ENCODE measurements around the gene HSFX3.
A peak's percentile ranks its signal among the peaks of the same experiment; 100 is the strongest.
"Not testable (repeated sequence)": the region's sequence is repeated elsewhere in the genome, so short reads cannot be mapped to it uniquely, and the experiment has no call there.

Gene HSFX3

DNA sequence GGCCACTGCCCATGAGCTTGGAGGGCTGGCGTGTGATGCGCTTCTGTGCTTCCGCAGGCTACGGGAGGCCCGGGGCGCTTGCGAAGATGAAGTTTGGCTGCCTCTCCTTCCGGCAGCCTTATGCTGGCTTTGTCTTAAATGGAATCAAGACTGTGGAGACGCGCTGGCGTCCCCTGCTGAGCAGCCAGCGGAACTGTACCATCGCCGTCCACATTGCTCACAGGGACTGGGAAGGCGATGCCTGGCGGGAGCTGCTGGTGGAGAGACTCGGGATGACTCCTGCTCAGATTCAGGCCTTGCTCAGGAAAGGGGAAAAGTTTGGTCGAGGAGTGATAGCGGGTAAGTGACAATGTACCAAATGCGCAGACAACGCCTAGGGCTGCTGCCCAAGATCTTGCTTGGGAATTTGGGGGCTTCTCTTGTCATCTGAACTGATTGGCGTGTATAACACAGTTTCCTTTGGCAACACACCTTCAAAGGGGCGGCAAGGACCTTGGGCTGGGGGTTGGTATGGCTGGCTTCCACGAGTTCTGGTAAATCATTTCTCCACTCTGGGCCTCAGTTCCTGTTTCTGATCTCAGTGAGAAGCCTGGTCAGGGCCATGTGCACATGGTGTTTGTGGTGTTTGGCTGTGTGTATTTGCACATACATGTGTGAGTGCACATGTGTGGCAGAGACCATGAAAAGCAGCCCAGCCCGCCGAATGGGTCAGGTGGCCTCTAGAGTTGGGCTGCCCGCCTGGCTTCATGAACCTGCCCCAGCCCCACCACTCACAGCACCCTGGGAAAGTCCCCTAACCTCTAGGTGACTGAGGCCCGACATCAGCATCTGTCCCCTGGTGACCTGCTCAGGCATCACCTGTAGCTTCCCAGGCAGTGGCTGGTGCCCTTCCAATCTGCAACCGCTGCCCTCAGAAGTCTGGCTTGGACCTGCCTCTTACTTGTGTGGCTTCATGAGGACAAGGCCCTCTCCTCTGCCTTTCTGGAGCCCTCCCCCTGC, 3.9 kb downstream of the HSFX3 start:
- not testable (repeated sequence) for DNase-seq (ENCODE audit: low read depth)

DNA sequence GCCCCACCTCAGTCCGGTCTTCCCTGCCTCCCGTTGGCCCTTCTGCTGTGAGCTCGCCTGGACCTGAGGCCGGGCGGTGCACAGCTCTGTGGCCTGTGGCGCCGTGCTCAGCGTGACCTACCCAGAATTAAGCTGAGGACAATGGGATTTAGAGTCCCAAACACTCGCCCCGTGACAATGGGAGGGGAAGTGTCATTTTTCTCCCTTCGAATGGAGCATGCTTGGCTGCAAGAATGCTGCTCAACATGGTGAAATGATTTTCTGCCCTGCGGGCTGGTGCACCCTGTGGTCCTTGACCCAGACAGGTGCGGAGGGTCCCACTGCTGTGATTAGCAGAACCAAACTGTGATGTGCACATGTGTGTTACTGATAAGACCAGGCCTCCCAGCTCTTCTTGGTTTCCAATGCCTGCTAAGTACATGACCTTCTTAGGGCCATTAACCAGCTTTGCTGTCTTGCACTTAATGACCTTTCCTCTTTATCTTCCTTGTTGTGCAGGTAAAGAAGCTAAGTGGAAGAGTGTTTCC, 8.1 kb downstream of the HSFX3 start:
- DNase-seq (ENCODE audit: low read depth), result no peak

DNA sequence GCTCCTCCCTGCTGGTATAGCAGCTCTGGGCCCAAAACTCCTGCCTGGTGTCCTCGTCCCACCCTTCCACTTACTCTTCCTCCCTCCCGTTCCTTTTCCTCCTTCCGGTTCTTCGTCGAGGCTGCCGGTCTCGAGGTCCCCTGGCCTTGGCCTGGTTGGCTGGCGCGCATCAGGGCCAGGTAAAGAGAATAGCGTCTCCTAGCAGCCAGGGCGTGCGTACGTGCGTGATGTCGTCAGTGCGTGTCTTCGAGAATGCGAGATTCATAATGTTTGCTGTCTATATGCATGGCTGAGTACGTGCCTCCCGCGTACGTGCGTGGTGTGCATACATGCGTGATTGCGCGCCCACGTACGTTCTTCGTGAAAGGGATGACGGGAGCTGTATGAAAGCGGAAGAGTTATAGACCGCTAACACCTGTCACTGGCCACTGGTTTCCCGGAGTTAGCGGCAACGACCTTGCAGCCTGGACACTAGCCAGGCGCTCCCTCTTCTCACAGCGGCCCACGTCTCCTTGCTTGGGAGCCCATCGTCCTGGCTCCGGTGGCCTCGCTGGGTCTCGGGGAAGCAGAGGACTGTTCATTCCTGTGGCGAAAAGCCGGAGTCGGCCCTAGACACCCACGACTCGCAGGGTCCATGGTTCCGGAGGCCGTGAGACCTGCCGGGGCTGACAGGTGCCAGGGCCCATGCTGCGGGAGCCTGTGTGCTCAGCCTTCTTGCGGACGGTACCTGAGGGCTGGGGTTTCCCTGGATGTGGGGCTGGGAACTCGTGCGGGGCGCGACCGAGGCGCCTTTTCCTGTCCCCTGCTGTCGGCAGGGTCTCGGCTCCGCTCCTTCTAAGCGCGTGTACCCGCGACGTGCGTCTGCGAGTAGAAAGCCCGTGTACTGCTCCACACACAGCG, 8.9 kb downstream of the HSFX3 start, which contains the start of gene EOLA1:
Gene EOLA1 (plus strand): TSS at position 392 of the 900 bp plus-strand sequence. CDS start 4,619 bp downstream, outside the sequence.
- DNase-seq (ENCODE audit: low read depth), result peak; percentile 78

- DNase-seq (ENCODE audit: low read depth), result peak; percentile 77
Measured at GRCh38 chrX:149540131-149540620, 9.5 kb downstream of the HSFX3 start.

DNA sequence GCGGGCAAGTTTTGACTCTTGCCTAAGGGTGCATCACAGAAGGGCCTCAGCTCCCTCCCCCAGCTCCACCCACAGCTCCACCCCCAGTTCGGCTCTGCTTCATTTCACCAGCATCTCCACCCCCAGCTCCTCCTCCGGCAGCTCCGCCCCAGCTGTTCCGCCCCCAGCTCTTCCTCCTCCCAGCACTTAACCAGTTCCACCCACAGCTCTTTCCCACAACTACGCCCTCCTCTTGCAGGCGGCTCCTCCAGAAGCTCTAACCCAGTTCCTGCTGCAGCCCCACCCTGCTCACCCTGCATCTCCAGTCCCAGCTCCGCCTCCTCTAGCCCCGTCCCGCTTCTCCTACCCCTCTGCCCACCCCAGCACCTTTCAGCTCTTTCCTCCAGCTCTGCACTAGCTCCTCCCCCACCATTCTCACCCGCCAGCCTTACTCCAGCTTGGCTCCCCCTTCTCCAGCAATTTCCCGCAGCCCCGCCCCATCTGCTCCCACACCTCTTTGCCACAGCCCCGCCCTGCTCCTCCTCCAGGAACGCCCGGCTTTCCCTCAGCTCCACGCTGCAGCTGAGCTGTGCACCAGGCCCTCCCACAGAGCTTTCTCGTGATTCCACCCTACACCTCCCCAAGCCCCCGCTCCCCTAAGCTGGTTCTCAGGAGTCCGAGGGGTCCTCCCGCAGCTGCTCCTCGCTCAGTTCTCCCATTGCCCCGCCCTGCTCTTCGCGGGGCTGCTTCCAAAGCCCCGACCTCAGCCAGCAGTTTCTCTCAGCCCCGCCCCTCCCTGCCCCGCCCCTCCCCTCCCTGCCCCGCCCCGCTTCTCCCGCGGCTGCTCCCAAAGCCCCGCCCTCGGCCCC, 10.2 kb downstream of the HSFX3 start:
- DNase-seq (ENCODE audit: low read depth), result peak; percentile 70

DNA sequence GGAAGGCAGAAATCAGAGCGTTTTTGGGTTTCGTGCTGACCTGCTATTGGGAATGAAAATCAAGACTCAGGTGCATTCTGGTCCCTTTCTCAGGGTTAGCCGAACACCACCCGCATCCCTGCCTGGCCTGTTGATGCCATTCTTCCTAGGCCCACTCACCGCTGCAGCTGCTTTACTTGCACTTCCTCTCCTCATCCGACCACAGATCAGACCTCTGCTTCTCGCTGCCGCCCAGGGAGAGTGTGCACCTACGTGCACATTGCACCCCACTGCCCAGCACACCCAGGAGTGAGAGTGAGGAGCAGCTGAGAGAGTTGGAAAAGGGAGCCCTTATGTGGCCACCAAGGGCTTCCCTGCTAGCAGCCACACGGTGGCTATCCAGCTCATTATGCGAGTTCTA, 12.2 kb downstream of the HSFX3 start:
- DNase-seq (ENCODE audit: low read depth), result not testable (repeated sequence)

DNA sequence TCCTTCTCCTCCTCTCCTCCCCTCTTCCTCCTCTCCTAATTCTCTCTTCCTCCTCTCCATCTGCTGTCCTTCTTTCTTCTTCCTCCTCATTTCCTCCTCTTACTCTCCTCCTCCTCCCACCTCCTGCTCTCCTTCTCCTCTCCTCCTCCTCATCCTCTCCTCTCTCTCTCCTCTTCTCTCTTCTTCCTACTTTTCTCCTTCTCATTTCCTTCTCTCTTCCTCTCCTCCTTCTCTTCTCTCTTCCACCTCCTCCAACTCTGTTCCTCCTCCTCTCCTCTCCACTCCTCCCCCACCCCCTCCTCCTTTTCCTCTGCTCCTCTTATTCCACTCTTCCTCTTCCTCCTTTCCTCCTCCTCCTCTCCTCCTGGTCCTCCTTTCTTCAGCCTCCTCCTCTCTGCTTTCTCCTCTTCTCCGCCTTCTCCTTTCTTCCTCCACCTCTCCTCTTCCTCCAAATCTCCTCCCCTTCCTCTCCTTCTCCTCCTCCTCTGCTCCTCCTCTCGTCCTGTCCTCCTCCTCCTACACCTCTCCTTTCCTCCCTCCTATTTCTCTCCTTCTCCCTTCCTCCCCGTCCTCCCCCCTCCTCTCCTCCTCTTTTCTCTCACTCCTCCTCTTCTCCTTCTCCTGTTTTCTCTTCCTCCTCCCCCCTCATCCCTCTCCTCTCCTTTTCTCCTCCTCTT, 14.7 kb downstream of the HSFX3 start:
- DNase-seq (ENCODE audit: low read depth), result not testable (repeated sequence)

- DNase-seq (ENCODE audit: low read depth), result not testable (repeated sequence)
Measured at GRCh38 chrX:149533999-149534398, 15.7 kb downstream of the HSFX3 start.

- not testable (repeated sequence) for DNase-seq (ENCODE audit: low read depth)
Measured at GRCh38 chrX:149532868-149533267, 16.9 kb downstream of the HSFX3 start.

- DNase-seq (ENCODE audit: low read depth), result no peak
Measured at GRCh38 chrX:149531599-149531998, 18.1 kb downstream of the HSFX3 start.

DNA sequence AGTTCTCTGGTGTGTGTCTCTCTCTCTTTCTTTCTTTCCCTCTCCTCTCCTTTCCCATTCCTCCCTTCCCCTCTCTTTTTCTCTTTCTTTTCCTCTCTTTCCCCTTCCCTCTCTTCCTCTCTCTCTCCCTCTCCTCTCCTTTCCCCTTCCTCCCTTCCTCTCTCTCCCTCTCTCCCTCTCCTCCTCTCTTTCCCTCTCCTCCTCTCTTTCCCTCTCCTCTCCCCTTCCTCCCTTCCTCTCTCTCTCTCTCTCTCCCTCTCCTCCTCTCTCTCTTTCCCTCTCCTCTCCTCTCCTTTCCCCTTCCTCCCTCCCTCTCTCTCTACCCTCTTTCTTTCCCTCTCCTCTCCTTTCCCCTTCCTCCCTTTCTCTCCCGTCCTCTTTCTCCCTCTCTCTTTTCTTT, 21.3 kb downstream of the HSFX3 start:
- no peak for DNase-seq (ENCODE audit: low read depth)

DNA sequence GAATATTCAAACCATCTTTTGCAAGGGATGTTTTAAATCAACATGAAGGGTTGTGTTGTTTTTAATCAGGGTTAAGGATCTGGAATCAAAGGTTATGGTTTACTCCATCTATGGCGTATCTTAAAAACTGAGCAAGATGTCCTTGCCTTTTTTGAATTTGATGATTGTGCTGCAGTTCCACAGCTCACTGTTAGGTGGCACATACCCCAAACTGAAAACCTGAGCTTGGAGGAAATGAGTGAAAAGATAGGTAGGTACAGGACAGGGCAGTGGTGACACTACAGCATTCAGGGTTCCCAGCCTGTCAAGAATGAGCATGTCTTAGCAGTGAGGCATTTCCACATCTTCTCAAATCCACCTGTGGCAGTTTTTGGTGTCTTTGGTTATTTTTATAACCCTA, 22.0 kb downstream of the HSFX3 start:
- no peak for DNase-seq (ENCODE audit: low read depth)

- DNase-seq (ENCODE audit: low read depth), result not testable (repeated sequence)
Measured at GRCh38 chrX:149526318-149527033, 23.2 kb downstream of the HSFX3 start.

DNA sequence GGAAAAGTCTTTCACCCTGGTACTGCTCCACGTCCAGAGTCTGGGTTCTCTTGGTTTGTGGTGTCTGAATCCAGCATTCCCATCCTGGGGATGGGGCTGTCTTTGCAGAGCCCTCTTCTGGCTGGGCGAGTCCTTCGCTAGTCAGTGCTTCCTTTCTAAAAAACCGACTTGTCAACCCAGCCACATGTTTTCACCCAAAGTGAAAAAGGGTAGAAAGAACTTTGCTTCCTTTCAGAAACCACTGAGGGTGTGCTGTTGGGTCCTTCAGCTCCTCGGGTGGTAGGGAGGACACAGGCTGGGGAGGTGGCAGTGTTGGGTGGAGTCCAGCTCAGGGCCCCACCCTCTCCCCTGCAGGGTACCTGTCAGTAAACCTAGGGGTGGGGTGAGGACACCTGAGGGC, 23.8 kb downstream of the HSFX3 start:
- not testable (repeated sequence) for DNase-seq (ENCODE audit: low read depth)

GRCh38 chrX:149525389-149525788, 24.3 kb downstream of the HSFX3 start:
- not testable (repeated sequence) for DNase-seq (ENCODE audit: low read depth)

GRCh38 chrX:149522916-149523315, 26.8 kb downstream of the HSFX3 start:
- DNase-seq (ENCODE audit: low read depth), result no peak

- no peak for DNase-seq (ENCODE audit: low read depth)
Measured at GRCh38 chrX:149521438-149521837, 28.3 kb downstream of the HSFX3 start.

- not testable (repeated sequence) for DNase-seq (ENCODE audit: low read depth)
Measured at GRCh38 chrX:149520636-149521277, 29.0 kb downstream of the HSFX3 start.

- no peak for DNase-seq (ENCODE audit: low read depth)
Measured at GRCh38 chrX:149518236-149518635, 31.5 kb downstream of the HSFX3 start.
